Trophoblast cell (in vitro differentiated cells and primary cell): ENCODE measurements around the gene PRKN.

Experiments used
- DNase-seq, 2 donors: peaks; one replicate each; pipeline ENCODE4 v3.0.0-alpha.2; 2016
- H2AFZ ChIP-seq: 2 replicates; pipeline ENCODE4 v1.6.1; 2013; ENCODE audit warnings: low read length, moderate library complexity, mild to moderate bottlenecking; ENCODE audit not compliant: insufficient read depth, poor library complexity
- H2AK5ac ChIP-seq: 2 replicates; pipeline ENCODE4 v1.6.1; 2013; ENCODE audit warnings: mild to moderate bottlenecking, low read length
- H2BK120ac ChIP-seq: 2 replicates; pipeline ENCODE4 v1.6.1; 2013; ENCODE audit warnings: low read length, mild to moderate bottlenecking, moderate library complexity; ENCODE audit not compliant: insufficient read depth, poor library complexity
- H2BK12ac ChIP-seq: 2 replicates; pipeline ENCODE4 v1.6.1; 2013; ENCODE audit warnings: mild to moderate bottlenecking, low read length, moderate library complexity
- H2BK5ac ChIP-seq: 2 replicates; pipeline ENCODE4 v1.6.1; 2013; ENCODE audit warnings: low read length, low read depth, moderate library complexity, mild to moderate bottlenecking; ENCODE audit not compliant: poor library complexity
- H3K14ac ChIP-seq: 2 replicates; pipeline ENCODE4 v1.6.1; 2013; ENCODE audit warnings: mild to moderate bottlenecking, low read length
- H3K18ac ChIP-seq: 2 replicates; pipeline ENCODE4 v1.6.1; 2013; ENCODE audit warnings: mild to moderate bottlenecking, low read length
- H3K23ac ChIP-seq: 2 replicates; pipeline ENCODE4 v1.6.1; 2013; ENCODE audit warnings: low read length
- H3K27ac ChIP-seq: 2 replicates; pipeline ENCODE4 v1.5.1; 2013; ENCODE audit warnings: low read depth, mild to moderate bottlenecking, inconsistent platforms, low read length, moderate library complexity
- H3K27me3 ChIP-seq: 2 replicates; pipeline ENCODE4 v1.6.1; 2013; ENCODE audit warnings: inconsistent platforms, mild to moderate bottlenecking, low read length, moderate library complexity; ENCODE audit not compliant: insufficient read depth
- H3K36me3 ChIP-seq, 2 experiments: 1 replicate in 1 of 2; 2 replicates in 1 of 2; pipeline ENCODE4 v1.6.1; 2013; ENCODE audit warnings: low read length in 2 of 2, mild to moderate bottlenecking in 2 of 2, moderate library complexity in 1 of 2; ENCODE audit not compliant: insufficient read depth in 2 of 2, control insufficient read depth in 1 of 2
- H3K4ac ChIP-seq: 2 replicates; pipeline ENCODE4 v1.6.1; 2013; ENCODE audit warnings: low read depth, mild to moderate bottlenecking, low read length, moderate library complexity
- H3K4me1 ChIP-seq, 2 experiments: 1 replicate in 1 of 2; 2 replicates in 1 of 2; pipeline ENCODE4 v1.6.1; 2013; ENCODE audit warnings: low read length in 2 of 2, mild to moderate bottlenecking in 2 of 2, moderate library complexity in 1 of 2; ENCODE audit not compliant: insufficient read depth in 2 of 2, control insufficient read depth in 1 of 2
- H3K4me2 ChIP-seq: 2 replicates; pipeline ENCODE4 v1.6.1; 2013; ENCODE audit warnings: inconsistent platforms, mild to moderate bottlenecking, low read length, moderate library complexity
- H3K4me3 ChIP-seq: 2 replicates; pipeline ENCODE4 v1.5.1; 2013; ENCODE audit warnings: mild to moderate bottlenecking, low read depth, low read length, inconsistent platforms
- H3K79me1 ChIP-seq: one replicate; pipeline ENCODE4 v1.6.1; 2013; ENCODE audit warnings: low read length
- H3K79me2 ChIP-seq: 2 replicates; pipeline ENCODE4 v1.6.1; 2013; ENCODE audit warnings: low read length, mild to moderate bottlenecking; ENCODE audit not compliant: control insufficient read depth, insufficient read depth, poor library complexity
- H3K9ac ChIP-seq: 2 replicates; pipeline ENCODE4 v1.6.1; 2013; ENCODE audit warnings: mild to moderate bottlenecking, low read length
- H3K9me3 ChIP-seq: 2 replicates; pipeline ENCODE4 v1.6.1; 2013; ENCODE audit warnings: low read depth, mild to moderate bottlenecking, control low read depth, inconsistent platforms, low read length; ENCODE audit not compliant: insufficient read depth
- H4K12ac ChIP-seq: 2 replicates; pipeline ENCODE4 v1.6.1; 2013; ENCODE audit warnings: low read depth, mild to moderate bottlenecking, low read length, moderate library complexity
- H4K8ac ChIP-seq: 2 replicates; pipeline ENCODE4 v1.6.1; 2013; ENCODE audit warnings: low read depth, mild to moderate bottlenecking, low read length, moderate library complexity
- H4K91ac ChIP-seq: one replicate; pipeline ENCODE4 v1.6.1; 2013; ENCODE audit warnings: low read depth, mild to moderate bottlenecking, low read length, moderate library complexity
- WGBS: extraction: QIAGEN DNeasy Blood & Tissue Kit; methylation state at CpG from one replicate; pipeline ENCODE4 v1.1.7; 2013; ENCODE audit warnings: missing lambda C conversion rate; ENCODE audit not compliant: insufficient read length, insufficient coverage; ENCODE audit errors: extremely low coverage; 5-methylcytosine and 5-hydroxymethylcytosine counted together

Gene PRKN

DNA sequence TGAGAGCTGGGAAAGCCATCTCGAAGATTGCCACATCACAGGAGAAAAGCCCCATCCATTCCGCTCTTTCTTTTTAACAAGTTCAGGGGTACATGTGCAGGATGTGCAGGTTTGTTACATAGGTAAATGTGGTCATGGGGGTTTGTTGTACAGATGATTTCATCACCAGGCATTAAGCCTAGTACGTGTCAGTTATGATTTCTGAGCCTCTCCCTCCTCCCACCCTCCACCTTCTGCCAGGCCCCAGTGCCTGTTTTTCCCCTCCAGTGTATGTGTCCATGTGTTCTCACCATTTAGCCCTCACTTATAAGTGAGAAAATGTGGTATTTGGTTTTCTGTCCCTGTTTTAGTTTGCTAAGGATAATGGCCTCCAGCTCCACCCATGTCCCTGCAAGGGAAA lies 887.2 kb downstream of the PRKN start:
- Histone ChIP-seq H3K4me2 (no peak overlapping the region), H3K18ac (no peak overlapping the region), H3K27ac (no peak overlapping the region), H2BK120ac (no peak overlapping the region), H2BK12ac (no peak overlapping the region), H3K23ac (no peak overlapping the region), H3K79me1 (no peaks in the 10 kb centered on the region), H2AFZ (no peak overlapping the region), H3K9ac (no peak overlapping the region), H2AK5ac (no peak overlapping the region), H3K9me3 (no peaks in the 10 kb centered on the region), H3K79me2 (no peaks in the 10 kb centered on the region), H2BK5ac (no peak overlapping the region), H3K4me1 (peaks cover 0 to 2% of the 10 kb centered on the region in 2 experiments), H3K27me3 (no peaks in the 10 kb centered on the region), H4K91ac (no peak overlapping the region), H3K14ac (no peak overlapping the region), H3K4ac (no peak overlapping the region), H3K4me3 (no peak overlapping the region), H4K8ac (no peak overlapping the region), H4K12ac (no peak overlapping the region), H3K36me3 (no peaks in the 10 kb centered on the region)
- WGBS: no CpG with 5 or more reads among the region's 3 CpGs
- DNase-seq: no peak

DNA sequence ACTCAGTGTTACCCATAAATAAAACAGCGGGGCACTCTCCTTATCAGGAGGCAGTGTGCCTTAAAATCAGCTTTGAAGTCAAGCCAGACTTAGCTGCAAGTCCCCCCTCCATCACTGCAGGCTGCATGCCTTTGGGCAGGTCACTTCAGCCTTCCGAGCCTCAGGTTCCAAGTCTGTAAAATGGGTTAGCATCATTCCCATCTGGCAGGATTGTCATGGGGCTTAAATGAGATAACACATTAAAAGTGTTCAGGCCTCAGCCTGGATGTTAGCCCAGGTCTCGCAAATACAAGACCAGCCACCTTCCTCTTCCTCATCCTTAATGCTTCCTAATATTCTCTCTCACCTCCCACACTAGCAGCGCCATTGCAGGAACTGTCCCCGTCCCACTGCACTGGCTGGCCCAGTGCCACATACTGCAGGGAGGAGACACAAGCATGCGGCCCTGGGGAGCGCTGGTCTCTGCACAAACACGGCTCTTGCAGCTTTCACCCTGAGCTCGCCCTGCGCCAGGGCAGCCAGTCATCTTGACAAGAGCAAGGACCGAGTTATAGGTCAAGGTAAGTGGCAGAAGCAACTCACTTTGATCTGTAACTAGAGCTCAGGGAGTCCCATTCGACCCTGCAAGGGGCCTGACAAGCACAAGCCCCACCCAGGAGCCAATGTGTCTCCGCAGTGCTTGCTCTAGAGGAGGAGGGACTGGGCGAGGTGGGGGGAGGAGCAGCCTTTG lies 889.1 kb downstream of the PRKN start:
- Histone ChIP-seq H3K9me3 (no peaks in the 10 kb centered on the region), H4K8ac (no peak overlapping the region), H3K9ac (no peak overlapping the region), H3K14ac (no peak overlapping the region), H3K4me2 (no peak overlapping the region), H3K27me3 (no peaks in the 10 kb centered on the region), H3K4me3 (no peak overlapping the region), H3K18ac (no peak overlapping the region), H2BK12ac (no peak overlapping the region), H3K79me1 (no peaks in the 10 kb centered on the region), H2AK5ac (no peak overlapping the region), H2AFZ (no peak overlapping the region), H3K23ac (no peak overlapping the region), H2BK5ac (no peak overlapping the region), H2BK120ac (no peak overlapping the region), H3K36me3 (no peaks in the 10 kb centered on the region), H4K12ac (no peak overlapping the region), H3K27ac (no peak overlapping the region), H3K4ac (no peak overlapping the region), H3K79me2 (no peaks in the 10 kb centered on the region), H4K91ac (no peak overlapping the region), H3K4me1 (peaks cover 0 to 2% of the 10 kb centered on the region in 2 experiments)
- WGBS: no CpG with 5 or more reads among the region's 14 CpGs
- peak in 1 of 2 donors; percentile 10 for DNase-seq

DNA sequence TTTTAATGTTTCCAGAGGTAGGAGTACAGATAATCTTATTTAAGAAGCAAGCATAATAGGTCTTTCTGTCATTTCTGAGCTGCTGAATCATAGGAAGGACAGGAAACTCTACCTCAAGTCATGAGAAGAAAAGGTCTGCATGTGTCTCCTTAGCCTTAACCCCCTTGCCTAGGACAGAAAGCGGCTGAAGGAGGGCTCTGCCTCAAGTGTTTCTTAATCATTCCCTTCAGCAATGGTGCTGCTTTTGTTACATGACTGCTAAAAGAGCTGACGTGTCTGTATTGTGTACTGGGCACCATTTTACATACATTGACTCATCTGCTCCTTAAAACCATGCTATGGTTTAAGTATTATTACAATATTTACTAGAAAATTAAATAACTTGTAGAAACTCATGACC lies 889.7 kb downstream of the PRKN start:
- H3K79me1 ChIP-seq: no peaks in the 10 kb centered on the region
- no peak overlapping the region for H2AFZ ChIP-seq
- no peak overlapping the region for H4K12ac ChIP-seq
- H2BK5ac ChIP-seq: no peak overlapping the region
- H2BK12ac ChIP-seq: no peak overlapping the region
- H2BK120ac ChIP-seq: no peak overlapping the region
- no peak overlapping the region for H4K91ac ChIP-seq
- H3K36me3 ChIP-seq: no peaks in the 10 kb centered on the region
- peaks cover 0 to 2% of the 10 kb centered on the region in 2 experiments for H3K4me1 ChIP-seq
- H3K4me2 ChIP-seq: no peak overlapping the region
- H3K27ac ChIP-seq: no peak overlapping the region
- H3K23ac ChIP-seq: no peak overlapping the region
- no peaks in the 10 kb centered on the region for H3K27me3 ChIP-seq
- H3K4me3 ChIP-seq: no peak overlapping the region
- H3K9me3 ChIP-seq: no peaks in the 10 kb centered on the region
- H3K79me2 ChIP-seq: no peaks in the 10 kb centered on the region
- no peak overlapping the region for H4K8ac ChIP-seq
- no peak overlapping the region for H3K4ac ChIP-seq
- H3K14ac ChIP-seq: no peak overlapping the region
- no peak overlapping the region for H2AK5ac ChIP-seq
- H3K9ac ChIP-seq: no peak overlapping the region
- H3K18ac ChIP-seq: no peak overlapping the region
- no CpG with 5 or more reads among the region's 2 CpGs for WGBS
- DNase-seq: peak in 1 of 2 donors; percentile 24

DNA sequence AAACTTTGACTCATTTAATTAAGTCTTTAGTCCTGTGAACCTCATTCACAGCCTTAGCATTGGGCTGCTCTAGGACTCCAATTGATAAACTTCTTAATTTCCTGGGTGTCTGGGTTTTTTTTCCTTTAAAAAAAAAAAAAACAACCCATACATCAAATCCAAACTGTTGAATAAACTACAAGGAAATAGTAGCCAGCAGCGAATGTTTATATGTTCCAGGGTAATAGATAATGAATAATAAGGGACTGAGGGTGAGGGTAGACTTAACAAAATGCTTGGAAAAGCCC lies 890.2 kb downstream of the PRKN start:
- H3K79me2 ChIP-seq: no peaks in the 10 kb centered on the region
- no CpG with 5 or more reads among the region's 1 CpG for WGBS

More for the DNA sequence above, 890.2 kb downstream of the PRKN start:
- DNase-seq: no peak
- Histone ChIP-seq H3K79me1 (no peaks in the 10 kb centered on the region), H4K12ac (no peak overlapping the region), H3K18ac (no peak overlapping the region), H3K4me1 (peaks cover 0 to 2% of the 10 kb centered on the region in 2 experiments), H4K91ac (no peak overlapping the region), H3K4me3 (no peak overlapping the region), H2AK5ac (no peak overlapping the region), H3K36me3 (no peaks in the 10 kb centered on the region), H2BK5ac (no peak overlapping the region), H2BK12ac (no peak overlapping the region), H2BK120ac (no peak overlapping the region), H3K9ac (no peak overlapping the region), H3K9me3 (no peaks in the 10 kb centered on the region), H3K27ac (no peak overlapping the region), H4K8ac (no peak overlapping the region), H3K14ac (no peak overlapping the region), H3K4ac (no peak overlapping the region), H2AFZ (no peak overlapping the region), H3K27me3 (no peaks in the 10 kb centered on the region), H3K4me2 (no peak overlapping the region), H3K23ac (no peak overlapping the region)
